Right forelimb (tissue), 1 donor: ENCODE results near the gene MBP.

Source experiments
- DNase-seq: peaks from one replicate; pipeline ENCODE4 v3.0.0-alpha.2; 2018

Gene MBP

DNA sequence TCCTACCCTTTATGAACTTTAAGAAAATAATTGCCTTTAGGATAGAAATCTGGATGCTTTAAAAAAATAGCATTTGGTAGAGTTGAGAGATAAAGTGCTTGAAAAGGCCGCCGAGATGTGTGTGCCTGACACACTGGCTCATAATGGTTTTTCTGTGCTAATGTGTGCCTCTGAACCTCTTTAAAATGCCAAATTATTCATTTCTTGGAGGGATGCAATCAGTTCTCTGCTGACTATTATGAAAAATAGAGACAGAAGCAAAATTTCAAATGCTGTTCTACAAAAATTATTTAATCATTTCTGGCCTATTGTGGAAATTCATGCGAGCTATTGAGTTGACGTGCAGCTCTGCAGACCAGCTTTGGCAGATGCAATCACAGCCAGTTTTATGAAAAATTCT is 18.0 kb upstream of the MBP start:
- DNase-seq, result no peak

GRCh38 chr18:77148289-77148688 is 15.7 kb upstream of the MBP start:
- DNase-seq, result no peak

GRCh38 chr18:77147418-77147852 is 14.9 kb upstream of the MBP start:
- DNase-seq, result no peak

GRCh38 chr18:77146249-77147080 is 13.9 kb upstream of the MBP start:
- DNase-seq, result no peak

DNA sequence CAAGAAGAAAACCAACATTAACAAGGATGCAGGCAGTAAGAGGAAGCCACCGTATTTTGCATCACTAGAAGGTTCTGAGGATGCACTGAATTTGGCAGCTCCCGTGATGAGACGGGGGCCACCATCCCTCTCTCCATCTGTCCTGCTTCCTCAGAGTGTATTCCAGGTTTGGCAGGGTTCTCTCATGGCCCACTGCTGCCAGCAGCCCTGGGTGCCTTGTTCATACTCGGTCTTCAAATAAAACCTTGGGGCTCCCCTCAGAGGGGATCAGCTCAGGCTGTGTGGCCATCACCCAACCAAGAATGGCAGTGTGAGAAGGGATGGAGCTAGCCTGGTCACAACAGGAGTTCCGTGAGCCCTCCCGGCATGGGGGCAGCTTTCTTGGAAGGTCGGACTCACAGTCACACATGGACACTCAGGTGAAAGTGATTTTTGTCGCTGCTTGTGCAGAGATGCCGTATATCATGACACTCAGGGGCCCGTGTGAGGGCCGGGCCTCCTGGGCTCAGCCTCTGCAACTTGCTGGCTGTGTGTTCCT is 12.8 kb upstream of the MBP start:
- no peak for DNase-seq

DNA sequence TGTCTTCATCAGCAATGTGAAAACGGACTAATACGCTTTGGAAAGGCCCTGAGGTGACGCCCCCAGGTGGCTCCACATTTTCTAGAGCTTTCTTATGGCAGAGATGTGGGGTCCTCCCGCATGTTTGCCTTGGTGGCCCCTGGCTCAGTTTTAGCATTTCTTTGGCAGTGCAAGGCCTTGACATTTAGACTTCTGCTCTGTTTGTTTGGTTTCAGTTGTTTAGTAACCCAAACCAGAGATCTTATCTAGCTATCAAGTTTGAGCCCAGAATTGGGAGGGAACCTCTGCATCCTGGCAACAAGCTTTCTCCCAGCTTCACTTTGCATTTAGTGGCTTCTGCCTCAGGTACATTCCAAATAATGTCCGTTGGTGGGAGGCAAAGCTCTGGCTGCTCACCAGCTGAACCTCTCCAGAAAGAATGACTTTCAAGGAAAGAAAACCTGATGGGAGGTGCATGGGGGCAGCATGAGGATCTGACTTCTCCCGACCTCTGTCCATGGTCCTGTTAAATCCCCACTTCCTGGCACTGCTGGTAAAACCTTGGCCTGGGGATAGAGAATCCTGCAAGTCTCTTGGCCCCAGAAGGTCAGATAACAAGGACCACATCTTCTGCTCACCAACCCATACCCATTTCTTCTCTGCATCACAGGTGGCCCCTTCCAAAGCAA is 12.0 kb upstream of the MBP start:
- DNase-seq, result no peak

- no peak for DNase-seq
Observed at GRCh38 chr18:77144046-77144445, 11.5 kb upstream of the MBP start.

- no peak for DNase-seq
Observed at GRCh38 chr18:77143196-77143595, 10.6 kb upstream of the MBP start.

GRCh38 chr18:77141401-77142118 is 9.0 kb upstream of the MBP start:
- DNase-seq, result no peak

DNA sequence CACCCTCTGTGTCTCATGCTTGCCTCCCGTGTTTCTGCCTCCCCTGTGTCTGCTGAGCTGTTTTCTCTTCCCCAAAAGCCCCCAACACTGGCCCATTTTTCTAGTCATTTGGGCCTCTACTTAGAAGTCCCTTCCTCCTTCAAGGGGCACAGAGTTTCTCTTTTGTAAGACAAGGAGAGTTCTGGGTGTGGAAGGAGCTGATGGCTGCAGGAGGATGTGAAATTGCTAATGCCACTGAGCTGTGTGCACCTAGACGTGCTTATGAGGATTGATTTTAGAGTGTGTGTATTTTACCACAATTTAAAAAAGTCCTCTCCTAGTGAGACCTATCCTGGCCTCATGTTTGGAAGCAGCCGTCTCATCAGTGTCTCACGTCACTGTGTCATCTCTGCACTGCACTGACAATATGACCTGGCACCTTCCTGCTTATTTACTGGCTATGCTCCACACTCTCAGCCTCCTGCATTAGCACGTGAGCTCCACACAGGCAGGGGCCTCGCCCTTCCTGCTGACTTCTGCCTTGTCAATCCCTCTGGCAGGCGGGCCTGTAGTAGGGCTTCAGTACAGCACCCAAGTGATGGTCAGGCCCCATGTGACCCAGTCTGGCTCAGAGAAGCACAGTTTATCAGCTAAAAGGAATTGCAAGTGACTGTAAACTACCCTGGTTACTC is 8.0 kb upstream of the MBP start:
- no peak for DNase-seq

DNA sequence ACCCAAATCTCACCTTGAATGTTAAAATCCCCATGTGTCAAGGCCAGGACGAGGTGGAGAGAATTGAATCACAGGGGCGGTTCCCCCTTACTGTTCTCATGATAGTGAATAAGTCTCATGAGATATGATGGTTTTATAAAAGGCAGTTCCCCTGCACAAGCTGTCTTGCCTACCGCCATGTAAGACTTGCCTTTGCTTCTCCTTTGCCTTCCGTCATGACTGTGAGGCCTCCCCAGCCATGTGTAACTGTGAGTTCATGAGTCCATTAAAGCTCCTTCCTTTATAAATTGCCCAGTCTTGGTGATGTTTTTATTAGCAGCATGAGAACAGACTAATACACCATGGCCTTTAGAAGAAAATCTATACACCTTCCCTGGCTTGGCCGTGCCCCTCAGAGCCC is 7.4 kb upstream of the MBP start:
- no peak for DNase-seq

DNA sequence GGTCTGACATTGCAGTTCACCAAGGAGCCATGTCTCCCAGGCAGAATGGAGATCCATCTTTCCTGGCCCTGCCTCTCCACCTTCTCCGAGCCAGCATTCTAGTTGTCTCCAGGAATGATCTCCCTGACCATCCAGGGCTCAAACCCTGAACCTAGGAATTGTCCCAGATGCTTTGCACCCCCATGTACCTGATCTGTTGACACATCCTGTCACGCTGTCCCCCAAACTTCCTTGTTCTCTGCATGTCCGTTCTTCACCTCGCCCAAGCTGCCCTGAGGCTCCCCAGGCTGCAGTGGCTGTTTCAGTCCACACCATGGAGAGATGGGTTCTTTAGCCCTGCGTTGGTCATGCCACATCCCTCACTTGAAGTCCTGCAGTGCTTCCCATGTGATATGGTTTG is 7.0 kb upstream of the MBP start:
- DNase-seq, result no peak

DNA sequence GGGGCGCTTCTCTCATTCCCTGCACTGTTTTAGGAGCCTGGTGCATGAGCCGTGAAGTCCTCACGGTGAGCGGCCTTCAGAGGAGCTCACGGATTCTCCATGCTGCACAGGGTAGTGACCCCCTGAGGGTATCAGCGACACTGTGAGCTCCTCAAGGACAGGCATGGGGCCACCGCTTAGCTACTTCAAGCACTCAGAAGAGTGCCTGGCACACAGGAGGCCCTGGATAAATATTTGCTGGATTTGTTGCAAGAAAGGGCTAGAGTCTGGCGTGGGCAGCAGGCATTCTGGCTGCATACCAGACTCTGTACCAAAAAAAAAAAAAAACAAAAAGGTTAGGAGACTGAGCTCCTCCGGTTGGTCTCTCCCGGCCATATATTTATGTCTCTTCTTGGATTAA is 5.7 kb upstream of the MBP start:
- no peak for DNase-seq

DNA sequence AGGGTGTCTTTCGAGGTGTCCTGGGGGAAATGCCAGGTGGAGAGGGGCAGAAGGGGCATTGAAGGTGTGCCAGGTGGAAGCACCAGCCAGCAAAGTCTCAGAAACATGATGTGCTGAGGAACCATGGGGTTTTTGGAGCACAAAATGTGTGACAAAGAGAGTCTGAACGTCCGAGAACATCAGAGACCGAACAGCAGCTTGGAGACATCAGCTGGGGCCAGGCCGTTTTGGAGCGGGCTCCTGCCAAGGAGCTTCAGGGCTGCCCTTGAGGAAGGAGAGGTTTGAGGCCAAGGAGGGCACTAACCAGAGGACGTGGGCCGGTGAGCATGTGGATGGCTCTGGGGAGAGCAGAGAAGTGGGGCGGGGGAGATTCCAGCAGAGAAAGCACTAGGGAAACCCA is 5.3 kb upstream of the MBP start:
- DNase-seq, result no peak

DNA sequence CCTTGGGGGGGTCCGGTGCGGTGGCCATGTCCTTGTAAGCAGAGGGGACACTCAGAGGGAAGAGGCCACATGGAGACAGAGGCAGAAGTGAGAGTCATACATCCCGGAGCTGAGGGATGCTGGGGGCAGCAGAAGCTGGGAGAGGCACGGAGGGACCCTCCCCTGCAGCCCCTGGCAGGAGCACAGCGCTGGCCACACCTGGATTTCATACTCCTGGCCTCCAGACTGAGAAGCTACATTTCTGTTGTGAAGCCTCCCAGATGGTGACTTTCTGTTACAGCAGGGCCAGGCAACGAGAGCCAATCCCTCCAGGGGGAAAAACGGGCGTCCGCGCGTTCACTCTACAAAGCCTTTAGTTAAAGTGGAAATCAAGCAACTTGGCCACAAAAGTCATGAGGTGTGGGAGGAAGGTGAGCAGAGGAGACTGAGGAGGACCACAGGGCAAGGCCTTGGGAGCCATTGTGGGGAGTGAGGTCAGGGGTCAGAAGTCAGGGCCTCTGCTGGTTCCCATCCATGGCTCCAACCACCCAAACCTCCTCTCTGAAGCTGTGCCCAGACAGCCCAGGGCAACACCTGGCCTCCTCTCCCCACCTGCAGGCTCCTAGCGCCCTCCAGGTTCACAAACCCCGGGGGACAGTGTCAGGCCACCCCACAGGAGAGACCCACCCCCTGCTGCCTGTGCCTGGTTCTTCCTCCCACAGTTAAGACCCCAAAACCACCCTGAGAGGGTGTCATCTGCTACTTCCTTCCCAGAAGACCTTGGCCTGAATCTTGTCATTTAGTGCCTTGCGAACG is 4.5 kb upstream of the MBP start:
- no peak for DNase-seq

- no peak for DNase-seq
Observed at GRCh38 chr18:77136076-77136718, 3.6 kb upstream of the MBP start.

DNA sequence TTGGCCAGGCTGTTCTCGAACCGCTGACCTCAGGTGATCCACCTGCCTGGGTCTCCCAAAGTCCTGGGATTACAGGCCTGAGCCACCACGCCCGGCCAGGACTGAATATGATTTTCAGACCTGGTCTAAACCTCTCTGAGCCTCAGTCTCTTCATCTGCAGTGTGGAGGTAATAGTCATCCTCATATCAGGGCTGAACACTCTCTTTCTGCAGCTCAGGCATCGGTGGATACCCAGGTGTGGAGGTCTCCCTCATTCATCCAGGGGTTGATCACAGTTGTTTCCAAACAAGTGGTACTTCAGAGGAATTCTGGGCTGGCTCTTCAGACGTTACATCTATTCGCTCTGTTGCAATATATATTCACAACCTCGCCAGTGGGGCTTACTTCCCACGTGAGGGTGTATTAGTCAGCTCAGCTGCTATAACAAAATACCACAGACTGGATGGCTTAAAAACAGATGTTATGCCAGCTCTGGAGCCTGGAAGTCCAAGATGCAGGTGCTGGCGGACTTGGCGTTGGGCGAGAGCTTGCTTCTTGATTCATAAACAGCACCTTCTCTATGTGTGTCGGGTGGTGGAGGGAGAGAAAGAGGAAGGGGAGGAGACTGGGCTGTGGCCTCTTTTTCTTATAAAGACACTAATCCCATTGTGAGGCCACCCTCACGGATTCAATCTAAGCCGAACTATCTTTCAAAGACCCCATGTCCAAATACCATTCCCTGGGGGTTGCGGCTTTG is 2.9 kb upstream of the MBP start:
- DNase-seq, result no peak

GRCh38 chr18:77134611-77135010 is 2.0 kb upstream of the MBP start:
- DNase-seq, result no peak

- no peak for DNase-seq
Observed at GRCh38 chr18:77133835-77134496, 1.4 kb upstream of the MBP start.
